Measurements from ENCODE around the gene GNG2. TPM values are rescaled to one million over a fixed set of nuclear protein-coding genes. Genes with fewer than 3 reads are reported as not detected.

The GNG2 gene
- total RNA-seq, 1 experiment from 2014 or later: 8.6 TPM

- no peak overlapping the region for H3K4me3 Mint-ChIP-seq (ENCODE audit: unreplicated experiment)
- DNase-seq: no peak
- Histone ChIP-seq H3K9me3 (no peaks in the 10 kb centered on the region), H3K4me3 (ENCODE audit: low read depth, low read length) (no peak overlapping the region), H3K27me3 (replicated peaks; ENCODE audit: control insufficient read depth, insufficient read depth, low read length) (no peaks in the 10 kb centered on the region), H3K36me3 (ENCODE audit: control insufficient read depth, insufficient read depth, low read length) (peaks cover 1% of the 10 kb centered on the region; the same call in 1 of the 2 replicates), H3K4me1 (no peaks in the 10 kb centered on the region)
- H3K4me1 Mint-ChIP-seq (ENCODE audit: low read depth, unreplicated experiment): peaks cover 7% of the 10 kb centered on the region
- H3K36me3 Mint-ChIP-seq (ENCODE audit: insufficient read depth, unreplicated experiment): peaks cover 61% of the 10 kb centered on the region
- ChIA-PET POLR2A (no interaction called here), CTCF (no interaction called here)
- no peak overlapping the region for H3K27ac Mint-ChIP-seq (ENCODE audit: unreplicated experiment)
- H3K9me3 Mint-ChIP-seq (ENCODE audit: unreplicated experiment): no peaks in the 10 kb centered on the region
- BruUV-seq (replicated peaks): no TSS peak
- no peak for TF ChIP-seq CTCF (IDR thresholded peaks at IDR 0.05; ENCODE audit: insufficient read depth in 1 of 2, low read depth in 1 of 2, low read length in 1 of 2, severe bottlenecking in 1 of 2, unreplicated experiment in 1 of 2)
- intact Hi-C loops (cut with micrococcal nuclease; ENCODE audit: unreplicated experiment): no loop called here
- H3K27me3 Mint-ChIP-seq (ENCODE audit: insufficient read depth, unreplicated experiment): no peaks in the 10 kb centered on the region
Observed at GRCh38 chr14:51998348-51998747, 137.9 kb downstream of the GNG2 start.

- Histone ChIP-seq H3K4me3 (ENCODE audit: low read depth, low read length) (no peak overlapping the region), H3K4me1 (no peaks in the 10 kb centered on the region), H3K36me3 (ENCODE audit: control insufficient read depth, insufficient read depth, low read length) (peaks cover 1% of the 10 kb centered on the region; the same call in 1 of the 2 replicates), H3K27me3 (replicated peaks; ENCODE audit: control insufficient read depth, insufficient read depth, low read length) (no peaks in the 10 kb centered on the region), H3K9me3 (no peaks in the 10 kb centered on the region)
- Mint-ChIP-seq H3K27me3 (ENCODE audit: insufficient read depth, unreplicated experiment) (no peaks in the 10 kb centered on the region), H3K4me3 (ENCODE audit: unreplicated experiment) (no peak overlapping the region), H3K27ac (ENCODE audit: unreplicated experiment) (no peak overlapping the region), H3K36me3 (ENCODE audit: insufficient read depth, unreplicated experiment) (peaks cover 57% of the 10 kb centered on the region), H3K4me1 (ENCODE audit: low read depth, unreplicated experiment) (peaks cover 7% of the 10 kb centered on the region), H3K9me3 (ENCODE audit: unreplicated experiment) (no peaks in the 10 kb centered on the region)
- TF ChIP-seq CTCF (IDR thresholded peaks at IDR 0.05; ENCODE audit: insufficient read depth in 1 of 2, low read depth in 1 of 2, low read length in 1 of 2, severe bottlenecking in 1 of 2, unreplicated experiment in 1 of 2): no peak
- no peak for DNase-seq
- BruUV-seq (replicated peaks): no TSS peak
- intact Hi-C loops (cut with micrococcal nuclease; ENCODE audit: unreplicated experiment): no loop called here
- ChIA-PET CTCF (no interaction called here), POLR2A (no interaction called here)
Observed at GRCh38 chr14:51999084-51999483, 138.7 kb downstream of the GNG2 start.

- Mint-ChIP-seq H3K27ac (ENCODE audit: unreplicated experiment) (no peak overlapping the region), H3K4me1 (ENCODE audit: low read depth, unreplicated experiment) (no peaks in the 10 kb centered on the region), H3K36me3 (ENCODE audit: insufficient read depth, unreplicated experiment) (peaks cover 59% of the 10 kb centered on the region), H3K27me3 (ENCODE audit: insufficient read depth, unreplicated experiment) (no peaks in the 10 kb centered on the region), H3K9me3 (ENCODE audit: unreplicated experiment) (no peaks in the 10 kb centered on the region), H3K4me3 (ENCODE audit: unreplicated experiment) (no peak overlapping the region)
- Histone ChIP-seq H3K27me3 (replicated peaks; ENCODE audit: control insufficient read depth, insufficient read depth, low read length) (no peaks in the 10 kb centered on the region), H3K36me3 (ENCODE audit: control insufficient read depth, insufficient read depth, low read length) (peaks cover 1% of the 10 kb centered on the region; the same call in 1 of the 2 replicates), H3K9me3 (no peaks in the 10 kb centered on the region), H3K4me1 (no peaks in the 10 kb centered on the region), H3K4me3 (ENCODE audit: low read depth, low read length) (no peak overlapping the region)
- intact Hi-C loops (cut with micrococcal nuclease; ENCODE audit: unreplicated experiment): no loop called here
- POLR2A ChIA-PET: no interaction called here
- no TSS peak for BruUV-seq (replicated peaks)
- DNase-seq: no peak
- CTCF ChIA-PET: no interaction called here
- TF ChIP-seq CTCF (IDR thresholded peaks at IDR 0.05; ENCODE audit: insufficient read depth in 1 of 2, low read depth in 1 of 2, low read length in 1 of 2, severe bottlenecking in 1 of 2, unreplicated experiment in 1 of 2): no peak
Observed at GRCh38 chr14:52000019-52000582, 139.7 kb downstream of the GNG2 start.

All from Caco-2 (cell line).